NB4 (cell line): Measurements from ENCODE around the gene BNC2.

Experiments
- DNase-seq: peaks from one replicate; pipeline ENCODE4 v3.0.0; 2010; ENCODE audit warnings: low read depth
- H3K4me3 ChIP-seq: one replicate; pipeline ENCODE4 v1.5.1; 2011; ENCODE audit warnings: mild to moderate bottlenecking, low read depth, low read length, moderate library complexity
- CTCF ChIP-seq: IDR thresholded peaks from one replicate; pipeline ENCODE4 v1.5.1; 2012; ENCODE audit warnings: low read depth, low read length
- MYC ChIP-seq: IDR thresholded peaks from 2 replicates; pipeline ENCODE4 v1.6.1; 2011; ENCODE audit warnings: low read depth, low read length
- POLR2A ChIP-seq: IDR thresholded peaks from 2 replicates; pipeline ENCODE4 v1.6.1; 2011; ENCODE audit warnings: mild to moderate bottlenecking; ENCODE audit not compliant: insufficient read length; ENCODE audit errors: extremely low read depth
- TF ChIP-seq, protein P1 (sequence below): IDR thresholded peaks from 2 replicates; pipeline ENCODE4 v1.6.1; 2011; ENCODE audit warnings: low read depth, low read length

BNC2 gene

GRCh38 chr9:16575986-16576245, 294.6 kb downstream of the BNC2 start:
- TF ChIP-seq CTCF, result no peak
- TF ChIP-seq POLR2A, result no peak
- no peak for TF ChIP-seq MYC
- TF ChIP-seq, protein P1, sequence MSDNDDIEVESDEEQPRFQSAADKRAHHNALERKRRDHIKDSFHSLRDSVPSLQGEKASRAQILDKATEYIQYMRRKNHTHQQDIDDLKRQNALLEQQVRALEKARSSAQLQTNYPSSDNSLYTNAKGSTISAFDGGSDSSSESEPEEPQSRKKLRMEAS, result no peak
- DNase-seq, result no peak
- H3K4me3 ChIP-seq, result no peak overlapping the region

DNA sequence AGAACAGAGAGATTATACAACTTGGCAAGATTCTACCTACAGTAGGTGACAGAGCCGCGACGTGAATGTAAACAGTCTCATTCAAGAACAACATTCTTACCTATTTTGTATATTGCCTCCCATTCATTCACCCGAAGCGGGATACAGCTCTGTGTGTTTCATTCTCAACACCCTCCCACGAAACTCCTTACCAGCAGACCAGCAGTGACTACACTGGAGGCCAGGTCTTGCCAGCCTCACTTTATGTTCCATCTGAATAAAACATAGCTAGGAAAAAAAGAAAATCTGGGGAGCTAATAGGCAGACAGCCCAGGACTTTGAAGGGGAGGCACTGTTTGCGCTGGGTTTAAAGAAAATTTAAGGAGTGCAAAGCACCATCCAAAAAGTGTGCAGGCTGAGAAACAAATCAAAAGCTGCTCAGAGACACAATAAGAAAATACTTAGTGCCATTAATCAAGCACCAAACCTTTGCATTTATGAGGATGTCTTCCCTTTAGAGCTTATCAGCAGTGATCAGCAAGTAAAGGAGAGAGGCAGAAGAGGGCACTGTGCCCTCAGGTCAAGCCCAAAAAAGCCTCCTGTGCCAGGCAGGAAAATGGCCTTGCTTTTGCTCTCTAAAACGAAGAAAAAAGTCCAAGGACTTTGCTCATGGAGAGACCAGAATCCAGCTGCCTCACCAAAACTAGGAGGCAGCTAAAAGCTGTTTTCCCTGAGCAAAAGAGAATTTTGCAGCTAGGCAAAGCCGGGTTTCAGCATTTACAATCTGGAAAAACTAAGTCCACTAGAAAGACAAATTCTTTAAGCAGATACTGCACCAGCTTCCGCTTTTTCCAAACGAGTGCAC, 295.1 kb downstream of the BNC2 start:
- no peak for TF ChIP-seq POLR2A
- TF ChIP-seq CTCF, result no peak
- no peak for TF ChIP-seq MYC
- TF ChIP-seq, protein P1, result no peak
- peak; percentile 38 for DNase-seq
- H3K4me3 ChIP-seq, result no peak overlapping the region

DNA sequence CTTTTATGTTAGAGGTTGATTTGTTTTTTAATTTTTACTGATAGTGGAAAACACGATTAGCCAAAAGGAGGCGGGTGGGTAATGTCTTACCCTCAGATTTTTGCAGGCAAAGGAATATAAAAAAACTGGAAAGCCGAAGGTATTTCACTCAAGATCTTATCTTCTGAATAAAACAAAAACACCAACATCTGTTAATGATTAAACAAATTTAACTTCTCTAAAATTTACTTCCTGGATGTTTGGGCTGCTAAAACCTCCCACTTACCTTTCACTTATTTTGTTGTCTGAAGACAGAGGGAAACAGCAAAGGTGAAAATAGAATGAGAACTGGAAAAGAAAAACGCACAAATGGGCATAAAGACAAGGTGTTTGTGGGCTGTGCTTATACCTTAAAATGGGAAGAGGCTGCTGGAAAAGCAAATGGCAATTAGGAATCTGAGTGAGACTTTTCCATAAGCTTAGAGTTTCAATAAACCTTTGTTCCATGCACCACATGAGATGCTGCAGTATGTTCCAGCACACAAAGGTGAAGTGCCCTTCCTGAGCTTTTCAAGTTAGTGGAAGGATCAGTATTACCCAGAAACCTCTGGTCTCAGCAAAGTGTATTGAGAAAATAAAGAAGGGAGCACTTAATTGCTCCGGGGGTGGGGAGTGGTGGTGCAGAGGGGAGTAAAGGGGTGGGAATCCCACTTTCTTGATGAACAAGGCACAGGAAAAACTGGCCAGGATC, 298.3 kb downstream of the BNC2 start:
- TF ChIP-seq MYC (no peak), POLR2A (no peak), CTCF (no peak)
- TF ChIP-seq, protein P1, result no peak
- no peak overlapping the region for H3K4me3 ChIP-seq
- no peak for DNase-seq

GRCh38 chr9:16571127-16571802, 299.2 kb downstream of the BNC2 start:
- TF ChIP-seq, protein P1, result no peak
- TF ChIP-seq POLR2A (no peak), MYC (no peak), CTCF (no peak)
- no peak for DNase-seq
- no peak overlapping the region for H3K4me3 ChIP-seq

DNA sequence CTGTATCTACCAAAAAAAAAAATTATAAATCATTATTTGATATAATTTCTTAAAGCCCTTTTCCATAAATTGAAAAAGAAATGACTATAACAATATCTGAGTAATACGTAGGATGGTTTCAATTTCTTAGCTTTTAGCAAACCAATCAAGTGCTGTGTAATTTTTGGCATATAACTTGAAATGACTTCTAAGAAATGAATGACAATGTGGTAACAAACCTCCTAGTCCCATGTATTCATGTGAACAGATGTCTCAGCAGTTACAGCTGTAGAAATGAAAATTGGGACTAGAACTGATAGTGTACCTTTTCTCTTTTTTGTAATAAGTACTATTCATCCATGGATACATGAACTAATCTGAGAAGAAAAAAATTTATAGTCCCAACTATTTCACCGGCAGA, 307.0 kb downstream of the BNC2 start:
- no peak overlapping the region for H3K4me3 ChIP-seq
- TF ChIP-seq POLR2A (no peak), CTCF (no peak), MYC (no peak)
- TF ChIP-seq, protein P1, result no peak
- no peak for DNase-seq
